Spinal cord (tissue), 10 donors: Measurements from ENCODE around the gene BRAT1. TPM values are rescaled to one million over a fixed set of nuclear protein-coding genes. Genes with fewer than 3 reads are reported as not detected.

Source experiments
- DNase-seq, 6 donors: peaks; one replicate each; pipeline versions ENCODE4 v3.0.0 to v3.0.0-alpha.2; 2013 to 2015; ENCODE audit warnings: low spot score in 6 of 6, low read depth in 4 of 6
- H3K27ac ChIP-seq: one replicate; pipeline ENCODE4 v1.5.1; 2013; ENCODE audit warnings: low read depth, low read length, control low read depth
- H3K27me3 ChIP-seq: one replicate; pipeline ENCODE4 v1.6.1; 2013; ENCODE audit warnings: low read length; ENCODE audit not compliant: control insufficient read depth, insufficient read depth
- H3K36me3 ChIP-seq: one replicate; pipeline ENCODE4 v1.6.1; 2013; ENCODE audit warnings: low read length; ENCODE audit not compliant: control insufficient read depth, insufficient read depth
- H3K4me1 ChIP-seq: one replicate; pipeline ENCODE4 v1.6.1; 2013; ENCODE audit warnings: low read length; ENCODE audit not compliant: control insufficient read depth, insufficient read depth
- H3K4me3 ChIP-seq: one replicate; pipeline ENCODE4 v1.5.1; 2013; ENCODE audit warnings: low read depth, low read length, control low read depth
- H3K9me3 ChIP-seq: one replicate; pipeline ENCODE4 v1.6.1; 2013; ENCODE audit warnings: low read length; ENCODE audit not compliant: control insufficient read depth, insufficient read depth
- WGBS: methylation state at CpG from one replicate; pipeline ENCODE4 v1.1.5; 2013; ENCODE audit warnings: missing lambda C conversion rate; ENCODE audit not compliant: insufficient coverage; 5-methylcytosine and 5-hydroxymethylcytosine counted together
- polyA plus RNA-seq, 2 donors: library from polyadenylated mRNA; unstranded; fragments of 120-200 nt; gene quantifications; one replicate each; pipeline ENCODE4 v1.2.1, GENCODE V29; 2013; ENCODE audit not compliant: insufficient read length in 2 of 2
- total RNA-seq, 2 donors: library from RNA; depleted of rRNA in 1 of 2; stranded (reverse); fragments of 120-200 nt in 1 of 2; fragments of >200 nt in 1 of 2; gene quantifications; one replicate each; pipeline versions ENCODE4 v1.2.3 to v1.2.4, GENCODE V29; 2013 to 2014
- donor health status: healthy.

The BRAT1 gene
- total and polyA plus RNA-seq, 4 donors = 18.5 to 49.0 (median 37.6) TPM

GRCh38 chr7:2546776-2547586, 8.3 kb downstream of the BRAT1 start:
- Histone ChIP-seq H3K27me3 (no peaks in the 10 kb centered on the region), H3K36me3 (peaks cover 78% of the 10 kb centered on the region), H3K4me1 (no peaks in the 10 kb centered on the region), H3K4me3 (no peak overlapping the region), H3K9me3 (no peaks in the 10 kb centered on the region), H3K27ac (no peak overlapping the region)
- no peak for DNase-seq
- WGBS = 95% methylated on average over 25 of the region's 31 CpGs

GRCh38 chr7:2545746-2546425, 9.4 kb downstream of the BRAT1 start:
- no peaks in the 10 kb centered on the region for H3K27me3 ChIP-seq
- no peak overlapping the region for H3K4me3 ChIP-seq
- no peak for DNase-seq
- no peaks in the 10 kb centered on the region for H3K4me1 ChIP-seq
- no peaks in the 10 kb centered on the region for H3K9me3 ChIP-seq
- peaks cover 85% of the 10 kb centered on the region for H3K36me3 ChIP-seq
- H3K27ac ChIP-seq = no peak overlapping the region
- 96% methylated on average over 20 of the region's 20 CpGs for WGBS

GRCh38 chr7:2544541-2545188, 10.7 kb downstream of the BRAT1 start:
- 90% methylated on average over 21 of the region's 23 CpGs for WGBS

GRCh38 chr7:2542916-2543871, 12.1 kb downstream of the BRAT1 start:
- Histone ChIP-seq H3K9me3 (no peaks in the 10 kb centered on the region), H3K36me3 (peaks cover 97% of the 10 kb centered on the region), H3K27ac (no peak overlapping the region), H3K27me3 (no peaks in the 10 kb centered on the region), H3K4me1 (no peaks in the 10 kb centered on the region), H3K4me3 (no peak overlapping the region)
- no peak for DNase-seq
- WGBS = 91% methylated on average over 53 of the region's 53 CpGs

More at GRCh38 chr7:2544541-2545188, 10.7 kb downstream of the BRAT1 start:
- H3K9me3 ChIP-seq = no peaks in the 10 kb centered on the region
- no peak overlapping the region for H3K4me3 ChIP-seq
- no peaks in the 10 kb centered on the region for H3K27me3 ChIP-seq
- no peaks in the 10 kb centered on the region for H3K4me1 ChIP-seq
- peaks cover 89% of the 10 kb centered on the region for H3K36me3 ChIP-seq
- no peak overlapping the region for H3K27ac ChIP-seq
- DNase-seq = no peak

- DNase-seq = no peak
- Histone ChIP-seq H3K4me3 (no peak overlapping the region), H3K9me3 (no peaks in the 10 kb centered on the region), H3K27ac (no peak overlapping the region), H3K27me3 (no peaks in the 10 kb centered on the region), H3K4me1 (no peaks in the 10 kb centered on the region), H3K36me3 (peaks cover 95% of the 10 kb centered on the region)
- WGBS = 88% methylated on average over 19 of the region's 25 CpGs
Measured at GRCh38 chr7:2542011-2542915, 13.1 kb downstream of the BRAT1 start.

GRCh38 chr7:2541291-2542010, 13.9 kb downstream of the BRAT1 start:
- Histone ChIP-seq H3K27ac (no peak overlapping the region), H3K27me3 (no peaks in the 10 kb centered on the region), H3K4me3 (no peak overlapping the region), H3K9me3 (no peaks in the 10 kb centered on the region), H3K36me3 (peaks cover 86% of the 10 kb centered on the region), H3K4me1 (no peaks in the 10 kb centered on the region)
- DNase-seq = no peak
- WGBS = 94% methylated on average over 38 of the region's 40 CpGs

DNA sequence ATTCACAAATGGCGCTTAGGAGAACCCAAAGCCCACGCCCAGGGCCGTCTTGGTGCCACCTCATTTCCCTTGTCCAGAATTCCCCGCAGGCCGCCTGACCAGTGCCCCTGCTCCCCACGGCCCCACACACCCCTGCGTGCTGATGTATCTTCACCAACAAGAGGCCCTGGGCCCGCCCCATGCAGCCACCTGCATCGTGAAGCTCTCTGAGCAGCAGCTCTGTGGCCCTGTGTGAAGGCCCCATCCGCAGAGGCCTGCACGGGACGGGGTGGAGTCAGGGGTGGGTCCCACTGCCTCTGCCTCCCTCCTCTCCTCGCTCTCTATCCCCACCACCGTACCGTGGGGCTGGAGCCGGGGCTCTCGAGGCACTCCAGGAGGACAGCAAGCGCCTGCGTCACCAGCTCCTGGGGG, 14.7 kb downstream of the BRAT1 start:
- no peak for DNase-seq
- 94% methylated on average over 12 of the region's 19 CpGs for WGBS
- peaks cover 78% of the 10 kb centered on the region for H3K36me3 ChIP-seq

GRCh38 chr7:2540133-2540532, 15.2 kb downstream of the BRAT1 start:
- Histone ChIP-seq H3K4me3 (no peak overlapping the region), H3K9me3 (no peaks in the 10 kb centered on the region), H3K4me1 (no peaks in the 10 kb centered on the region), H3K27me3 (no peaks in the 10 kb centered on the region), H3K36me3 (peaks cover 74% of the 10 kb centered on the region), H3K27ac (no peak overlapping the region)
- no peak for DNase-seq
- WGBS = 92% methylated on average over 5 of the region's 7 CpGs

More for the DNA sequence above, 14.7 kb downstream of the BRAT1 start:
- H3K4me3 ChIP-seq = no peak overlapping the region
- H3K27ac ChIP-seq = no peak overlapping the region
- no peaks in the 10 kb centered on the region for H3K4me1 ChIP-seq
- no peaks in the 10 kb centered on the region for H3K9me3 ChIP-seq
- no peaks in the 10 kb centered on the region for H3K27me3 ChIP-seq
